NCI-H82 treated with DMSO at 0.1 percent for 48 hours (cell line): ENCODE results near the gene TSACC.
"Not testable (repeated sequence)": the region's sequence is repeated elsewhere in the genome, so short reads cannot be mapped to it uniquely, and the experiment has no call there.

Experiments used
- DNase-seq: peaks from one replicate; lab custom pipeline; 2025; ENCODE audit not compliant: unreplicated experiment; lab: John Stamatoyannopoulos, UW

The TSACC gene

GRCh38 chr1:156346035-156346434, 7.7 kb downstream of the TSACC start:
- DNase-seq: not testable (repeated sequence)

- DNase-seq: peak; percentile 77
These were observed 8.3 kb downstream of the TSACC start for GRCh38 chr1:156346636-156347035.

GRCh38 chr1:156347331-156347730, 9.0 kb downstream of the TSACC start:
- DNase-seq: no peak

GRCh38 chr1:156352481-156352880, 14.2 kb downstream of the TSACC start:
- DNase-seq: not testable (repeated sequence)

GRCh38 chr1:156356262-156356874, 18.0 kb downstream of the TSACC start:
- no peak for DNase-seq

- DNase-seq: peak; percentile 66
These were observed 18.7 kb downstream of the TSACC start for GRCh38 chr1:156356875-156357534.

GRCh38 chr1:156357977-156358376, 19.7 kb downstream of the TSACC start:
- no peak for DNase-seq

- DNase-seq: no peak
These were observed 20.3 kb downstream of the TSACC start for GRCh38 chr1:156358641-156359040.

- DNase-seq: no peak
These were observed 20.9 kb downstream of the TSACC start for GRCh38 chr1:156359249-156359648.

- peak; percentile 70 for DNase-seq
These were observed 21.6 kb downstream of the TSACC start for GRCh38 chr1:156359973-156360372.

GRCh38 chr1:156360534-156360933, 22.2 kb downstream of the TSACC start:
- no peak for DNase-seq

- no peak for DNase-seq
These were observed 27.4 kb downstream of the TSACC start for GRCh38 chr1:156365754-156366153.

GRCh38 chr1:156366378-156367166, 28.2 kb downstream of the TSACC start:
- DNase-seq: no peak

- DNase-seq: no peak
These were observed 29.2 kb downstream of the TSACC start for GRCh38 chr1:156367383-156368156.

- no peak for DNase-seq
These were observed 29.9 kb downstream of the TSACC start for GRCh38 chr1:156368157-156368658.

- no peak for DNase-seq
These were observed 30.8 kb downstream of the TSACC start, which contains the start of gene RHBG for GRCh38 chr1:156368889-156369684. Gene RHBG (plus strand): TSS chr1:156369211. CDS start chr1:156369250, 39 bp downstream.

- DNase-seq: not testable (repeated sequence)
These were observed 31.5 kb downstream of the TSACC start for GRCh38 chr1:156369685-156370286.

GRCh38 chr1:156371553-156372264, 33.4 kb downstream of the TSACC start:
- DNase-seq: no peak

GRCh38 chr1:156372265-156372586, 33.9 kb downstream of the TSACC start:
- DNase-seq: no peak
